Measurements from ENCODE around the gene VWA5B2. TPM values are rescaled to one million over a fixed set of nuclear protein-coding genes. Genes with fewer than 3 reads are reported as not detected.

Gene VWA5B2
- total RNA-seq, 1 experiment from 2014 or later, result 2.7 TPM

DNA sequence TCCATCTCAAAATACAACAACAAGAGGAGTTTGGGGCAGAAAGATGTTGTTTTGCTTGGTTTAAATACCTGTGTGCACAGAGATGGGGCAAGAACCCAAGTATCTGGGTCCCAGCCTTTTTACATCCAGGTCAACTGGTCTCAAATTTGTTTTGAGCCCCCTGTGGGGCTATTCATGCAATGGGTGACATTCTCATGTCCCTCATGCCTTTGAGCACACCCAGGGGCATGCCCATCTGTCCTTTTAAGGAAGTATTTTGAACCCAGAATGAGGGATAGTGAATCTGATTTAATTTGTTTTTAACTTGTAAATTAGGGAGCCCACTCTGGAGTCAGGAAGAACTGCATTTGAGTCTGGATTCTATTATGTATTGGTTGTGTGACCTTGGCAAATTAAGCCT, 28.6 kb upstream of the VWA5B2 start:
- DNase-seq, result no peak

More for the DNA sequence above, 28.6 kb upstream of the VWA5B2 start:
- no peak overlapping the region for H3K56ac ChIP-seq (ENCODE audit: insufficient read length, low read depth, low read length)
- Mint-ChIP-seq H3K27me3 (ENCODE audit: low read depth) (no peaks in the 10 kb centered on the region; the same call in none of the 2 replicates), H3K9me3 (no peaks in the 10 kb centered on the region), H3K4me3 (no peak overlapping the region), H3K27ac (0 out of 7 replicates have a peak overlapping the region, but pooled peaks of 1 of the 3 experiments have one; percentile 48), H3K36me3 (ENCODE audit: insufficient read depth in 1 of 3, low read depth in 3 of 3) (0 out of 7 replicates have a peak, but pooled peaks cover 0 to 2% (median 0%) of the 10 kb centered on the region in 3 experiments), H3K4me1 (peaks cover 0 to 7% of the 10 kb centered on the region in 2 experiments; a peak in 1 of 4 replicates)
- no peak overlapping the region for H4K8ac ChIP-seq (replicated peaks; ENCODE audit: insufficient read length, low read depth, low read length)
- no peaks in the 10 kb centered on the region for H4K20me1 ChIP-seq (ENCODE audit: control insufficient read depth, insufficient read depth, insufficient read length)
- no peak overlapping the region for H2BK120ac ChIP-seq (ENCODE audit: low read depth, low read length, poor library complexity, severe bottlenecking)
- no peaks in the 10 kb centered on the region for H3K4me1 ChIP-seq (ENCODE audit: insufficient read depth, low read length)
- H3K4me2 ChIP-seq (ENCODE audit: insufficient read depth, insufficient read length, low read length), result no peak overlapping the region
- H2BK15ac ChIP-seq (ENCODE audit: low read depth, low read length), result no peak overlapping the region
- no peak overlapping the region for H4K91ac ChIP-seq (ENCODE audit: insufficient read length, low read depth, low read length)
- H3K4ac ChIP-seq (ENCODE audit: low read depth, low read length), result no peak overlapping the region
- no peak overlapping the region for H3K27ac ChIP-seq (ENCODE audit: insufficient read length, low read depth, low read length)
- H3K27me3 ChIP-seq (ENCODE audit: insufficient read depth, low read length), result no peaks in the 10 kb centered on the region
- H3K23ac ChIP-seq (ENCODE audit: insufficient read length, low read depth, low read length), result no peak overlapping the region
- no peak overlapping the region for H3T11ph ChIP-seq (ENCODE audit: low read length)
- H2AK5ac ChIP-seq (ENCODE audit: insufficient read length, low read length), result no peak overlapping the region
- no peak overlapping the region for H2AFZ ChIP-seq (ENCODE audit: low read length)
- H3K79me2 ChIP-seq (ENCODE audit: insufficient read depth, low read length), result no peaks in the 10 kb centered on the region
- H3K9ac ChIP-seq (ENCODE audit: extremely low read depth, insufficient read length, low read length), result no peak overlapping the region
- no peak overlapping the region for H2BK12ac ChIP-seq (ENCODE audit: insufficient read length, low read depth, low read length)
- H3K18ac ChIP-seq (ENCODE audit: insufficient read length, low read depth, low read length), result no peak overlapping the region
- H4K5ac ChIP-seq (ENCODE audit: insufficient read length, low read depth, low read length), result no peak overlapping the region
- H2BK5ac ChIP-seq (ENCODE audit: insufficient read length, low read length), result no peak overlapping the region
- no peak overlapping the region for H3K14ac ChIP-seq (ENCODE audit: insufficient read depth, low read length)
- H3K23me2 ChIP-seq (ENCODE audit: insufficient read length, low read depth, low read length, poor library complexity, severe bottlenecking), result no peaks in the 10 kb centered on the region
- no peak overlapping the region for H2BK20ac ChIP-seq (ENCODE audit: low read depth, low read length, poor library complexity, severe bottlenecking)
- H3K9me3 ChIP-seq (ENCODE audit: control insufficient read depth, low read depth, low read length), result no peaks in the 10 kb centered on the region
- TF ChIP-seq, protein P1, sequence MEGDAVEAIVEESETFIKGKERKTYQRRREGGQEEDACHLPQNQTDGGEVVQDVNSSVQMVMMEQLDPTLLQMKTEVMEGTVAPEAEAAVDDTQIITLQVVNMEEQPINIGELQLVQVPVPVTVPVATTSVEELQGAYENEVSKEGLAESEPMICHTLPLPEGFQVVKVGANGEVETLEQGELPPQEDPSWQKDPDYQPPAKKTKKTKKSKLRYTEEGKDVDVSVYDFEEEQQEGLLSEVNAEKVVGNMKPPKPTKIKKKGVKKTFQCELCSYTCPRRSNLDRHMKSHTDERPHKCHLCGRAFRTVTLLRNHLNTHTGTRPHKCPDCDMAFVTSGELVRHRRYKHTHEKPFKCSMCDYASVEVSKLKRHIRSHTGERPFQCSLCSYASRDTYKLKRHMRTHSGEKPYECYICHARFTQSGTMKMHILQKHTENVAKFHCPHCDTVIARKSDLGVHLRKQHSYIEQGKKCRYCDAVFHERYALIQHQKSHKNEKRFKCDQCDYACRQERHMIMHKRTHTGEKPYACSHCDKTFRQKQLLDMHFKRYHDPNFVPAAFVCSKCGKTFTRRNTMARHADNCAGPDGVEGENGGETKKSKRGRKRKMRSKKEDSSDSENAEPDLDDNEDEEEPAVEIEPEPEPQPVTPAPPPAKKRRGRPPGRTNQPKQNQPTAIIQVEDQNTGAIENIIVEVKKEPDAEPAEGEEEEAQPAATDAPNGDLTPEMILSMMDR (conservative IDR thresholded peaks at IDR 0.05), result no peak
- no peaks in the 10 kb centered on the region for H3K79me1 ChIP-seq (ENCODE audit: insufficient read depth, low read depth, low read length, poor library complexity, severe bottlenecking)
